Astrocyte (in vitro differentiated cells and primary cell): ENCODE results near the gene ESPL1.

Source experiments
- CTCF ChIP-seq: IDR thresholded peaks from 2 replicates; pipeline ENCODE4 v1.5.1; 2011; ENCODE audit warnings: low read depth, mild to moderate bottlenecking, inconsistent platforms, low read length, moderate library complexity; ENCODE audit not compliant: insufficient read depth
- EZH2 ChIP-seq: IDR thresholded peaks from 2 replicates; pipeline ENCODE4 v1.6.1; 2012; ENCODE audit warnings: mild to moderate bottlenecking, low read length, inconsistent platforms; ENCODE audit not compliant: insufficient read depth

GRCh38 chr12:53234271-53234914 is 33.7 kb upstream of the ESPL1 start:
- TF ChIP-seq CTCF (no peak), EZH2 (no peak)
